PC-3 (cell line): Measurements from ENCODE around the gene SLC25A25. TPM values are rescaled to one million over a fixed set of nuclear protein-coding genes. Genes with fewer than 3 reads are reported as not detected.

Source experiments
- ATAC-seq: fragments of 200-7000 bp; cut with Tn5 transposase; 2 replicates; pipeline ENCODE4 v1.9.1; 2020; ENCODE audit warnings: mild to moderate bottlenecking, moderate library complexity
- BruUV-seq: library from RNA; stranded (reverse); fragments of 400-500 nt; replicated peaks from 2 replicates; lab custom pipeline; 2021; lab: Mats Ljungman, UMichigan
- CTCF ChIA-PET: fragments of 300-600 bp; sonication (Branson Sonifier 250); formaldehyde crosslinking; loops from one replicate; lab custom pipeline; 2022; ENCODE audit warnings: antibody characterized with exemption; lab: Charles Lee
- POLR2A ChIA-PET: fragments of 300-600 bp; sonication (Branson Sonifier 250); formaldehyde crosslinking; loops from one replicate; lab custom pipeline; 2022; ENCODE audit warnings: antibody characterized with exemption; ENCODE audit not compliant: unreplicated experiment; lab: Charles Lee
- DNase-seq: peaks from one replicate; pipeline ENCODE4 v3.0.0-alpha.2; 2015
- H2AFZ ChIP-seq: fragments of 300-600 bp; sonication (generic); 2 replicates; pipeline ENCODE4 v1.6.0; 2016; ENCODE audit warnings: antibody characterized with exemption, low read length
- H3F3A ChIP-seq: fragments of 300-600 bp; sonication (generic); one replicate; pipeline ENCODE4 v1.6.0; 2017; ENCODE audit warnings: antibody characterized with exemption, low read length, control low read depth, mild to moderate bottlenecking; ENCODE audit not compliant: unreplicated experiment
- H3K27ac ChIP-seq: fragments of 300-600 bp; sonication (generic); 2 replicates; pipeline ENCODE4 v1.5.1; 2016; ENCODE audit warnings: mild to moderate bottlenecking, low read length
- H3K27me3 ChIP-seq: fragments of 300-600 bp; sonication (generic); 2 replicates; pipeline ENCODE4 v1.6.1; 2016; ENCODE audit warnings: low read length, mixed read lengths
- H3K36me3 ChIP-seq: fragments of 300-600 bp; sonication (generic); 2 replicates; pipeline ENCODE4 v1.6.1; 2016; ENCODE audit warnings: low read depth, mixed run types, low read length, mixed read lengths
- H3K4me1 ChIP-seq: fragments of 300-600 bp; sonication (generic); 2 replicates; pipeline ENCODE4 v1.5.1; 2016; ENCODE audit warnings: low read length; ENCODE audit not compliant: insufficient read depth
- H3K4me2 ChIP-seq: fragments of 300-600 bp; sonication (generic); 2 replicates; pipeline ENCODE4 v1.6.0; 2016; ENCODE audit warnings: low read length
- H3K4me3 ChIP-seq: fragments of 300-600 bp; sonication (generic); 2 replicates; pipeline ENCODE4 v1.5.1; 2016; ENCODE audit warnings: mild to moderate bottlenecking, low read length, mixed read lengths
- H3K79me2 ChIP-seq: fragments of 300-600 bp; sonication (generic); 2 replicates; pipeline ENCODE4 v1.6.1; 2017; ENCODE audit warnings: low read length, mixed read lengths
- H3K9ac ChIP-seq: fragments of 300-600 bp; sonication (generic); 2 replicates; pipeline ENCODE4 v1.6.0; 2016; ENCODE audit warnings: mild to moderate bottlenecking, low read length
- H3K9me2 ChIP-seq: fragments of 300-600 bp; sonication (generic); replicated peaks from 2 replicates; pipeline ENCODE4 v1.6.1; 2016; ENCODE audit warnings: mixed run types, low read length, mixed read lengths
- H3K9me3 ChIP-seq: fragments of 300-600 bp; sonication (generic); 2 replicates; pipeline ENCODE4 v1.6.1; 2016; ENCODE audit warnings: low read length, mixed read lengths
- H4K20me1 ChIP-seq: fragments of 300-600 bp; sonication (generic); 2 replicates; pipeline ENCODE4 v1.6.1; 2016; ENCODE audit warnings: low read length, mixed read lengths
- EZH2 ChIP-seq: fragments of 300-600 bp; sonication (generic); IDR thresholded peaks from one replicate; pipeline ENCODE4 v1.6.1; 2017; ENCODE audit warnings: antibody characterized with exemption, mild to moderate bottlenecking, low read length; ENCODE audit not compliant: unreplicated experiment
- EZH2phosphoT487 ChIP-seq: fragments of 300-600 bp; sonication (generic); IDR thresholded peaks from 2 replicates; pipeline ENCODE4 v1.6.1; 2018; ENCODE audit warnings: mild to moderate bottlenecking, antibody characterized with exemption, low read length, borderline replicate concordance
- intact Hi-C: fragments of 100-400 bp; cut with micrococcal nuclease; formaldehyde crosslinking; loops from 2 replicates; pipeline ENCODE4 v1.9.0; 2023
- total RNA-seq: library from RNA; depleted of rRNA; stranded (reverse); fragments of >200 nt; gene quantifications from 2 replicates; pipeline ENCODE4 v1.2.3, GENCODE V29; 2014
- TF ChIP-seq, protein P1 (sequence below): fragments of 300-600 bp; sonication (generic); conservative IDR thresholded peaks from 2 replicates; pipeline ENCODE4 v1.5.1; 2017; ENCODE audit warnings: antibody characterized with exemption, low read depth, mild to moderate bottlenecking, low read length

The SLC25A25 gene
- total RNA-seq, 1 experiment from 2014 or later: 25.2 TPM

GRCh38 chr9:128123451-128124080 is 55.5 kb downstream of the SLC25A25 start:
- H3K79me2 ChIP-seq: peaks cover 31% of the 10 kb centered on the region
- H3K4me1 ChIP-seq: peaks cover 5% of the 10 kb centered on the region; the same call in 1 of the 2 replicates
- H3K9me3 ChIP-seq: no peaks in the 10 kb centered on the region
- POLR2A ChIA-PET: no interaction called here
- intact Hi-C loops: no loop called here
- no peaks in the 10 kb centered on the region for H3F3A ChIP-seq
- H3K27me3 ChIP-seq: no peaks in the 10 kb centered on the region
- ATAC-seq (no peak), DNase-seq (no peak)
- TF ChIP-seq EZH2phosphoT487: no peak
- TF ChIP-seq, protein P1, sequence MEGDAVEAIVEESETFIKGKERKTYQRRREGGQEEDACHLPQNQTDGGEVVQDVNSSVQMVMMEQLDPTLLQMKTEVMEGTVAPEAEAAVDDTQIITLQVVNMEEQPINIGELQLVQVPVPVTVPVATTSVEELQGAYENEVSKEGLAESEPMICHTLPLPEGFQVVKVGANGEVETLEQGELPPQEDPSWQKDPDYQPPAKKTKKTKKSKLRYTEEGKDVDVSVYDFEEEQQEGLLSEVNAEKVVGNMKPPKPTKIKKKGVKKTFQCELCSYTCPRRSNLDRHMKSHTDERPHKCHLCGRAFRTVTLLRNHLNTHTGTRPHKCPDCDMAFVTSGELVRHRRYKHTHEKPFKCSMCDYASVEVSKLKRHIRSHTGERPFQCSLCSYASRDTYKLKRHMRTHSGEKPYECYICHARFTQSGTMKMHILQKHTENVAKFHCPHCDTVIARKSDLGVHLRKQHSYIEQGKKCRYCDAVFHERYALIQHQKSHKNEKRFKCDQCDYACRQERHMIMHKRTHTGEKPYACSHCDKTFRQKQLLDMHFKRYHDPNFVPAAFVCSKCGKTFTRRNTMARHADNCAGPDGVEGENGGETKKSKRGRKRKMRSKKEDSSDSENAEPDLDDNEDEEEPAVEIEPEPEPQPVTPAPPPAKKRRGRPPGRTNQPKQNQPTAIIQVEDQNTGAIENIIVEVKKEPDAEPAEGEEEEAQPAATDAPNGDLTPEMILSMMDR: no peak
- TF ChIP-seq EZH2: no peak
- no peak overlapping the region for H3K9ac ChIP-seq
- H3K9me2 ChIP-seq: no peaks in the 10 kb centered on the region
- H4K20me1 ChIP-seq: no peaks in the 10 kb centered on the region
- CTCF ChIA-PET: no interaction called here
- peaks cover 8% of the 10 kb centered on the region; the same call in 1 of the 2 replicates for H3K36me3 ChIP-seq
- H3K27ac ChIP-seq: no peak overlapping the region
- H3K4me3 ChIP-seq: no peak overlapping the region
- no TSS peak for BruUV-seq
- H2AFZ ChIP-seq: no peak overlapping the region
- H3K4me2 ChIP-seq: no peak overlapping the region

DNA sequence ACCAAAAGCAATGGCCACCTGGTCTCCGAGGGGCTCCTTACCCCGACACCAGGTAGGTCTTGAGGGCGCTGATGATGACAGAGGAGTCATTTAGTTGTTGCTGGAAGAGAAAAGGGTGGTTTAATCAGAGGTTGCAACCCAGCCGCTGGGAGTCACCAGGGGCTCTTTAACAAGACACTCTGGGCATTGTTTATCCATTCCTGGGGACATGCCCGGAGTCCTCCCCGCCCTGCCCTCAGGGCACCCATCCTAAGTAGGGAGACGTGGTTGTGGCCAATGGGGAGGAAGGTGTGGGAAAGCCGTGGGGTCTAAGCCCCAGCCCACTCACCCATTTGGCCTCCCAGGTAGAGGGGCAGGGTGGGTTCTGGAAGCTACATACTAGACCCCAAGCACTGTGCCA is 56.4 kb downstream of the SLC25A25 start:
- peaks cover 8% of the 10 kb centered on the region; the same call in 1 of the 2 replicates for H3K36me3 ChIP-seq
- ChIA-PET CTCF (interaction anchor here (0.6 kb wide), 2 partner anchors 58 to 158 kb away, joined by 3 read pairs; no protein-coding TSS in a partner anchor), POLR2A (no interaction called here)
- no peak overlapping the region for H3K4me3 ChIP-seq
- no peak overlapping the region for H3K4me2 ChIP-seq
- H3K9me2 ChIP-seq: no peaks in the 10 kb centered on the region
- H3K4me1 ChIP-seq: peaks cover 10% of the 10 kb centered on the region; the same call in 1 of the 2 replicates
- H3K79me2 ChIP-seq: peaks cover 37% of the 10 kb centered on the region
- no peaks in the 10 kb centered on the region for H3F3A ChIP-seq
- H3K9me3 ChIP-seq: no peaks in the 10 kb centered on the region
- H4K20me1 ChIP-seq: no peaks in the 10 kb centered on the region
- TF ChIP-seq EZH2phosphoT487: no peak
- TF ChIP-seq EZH2: no peak
- TF ChIP-seq, protein P1: no peak
- ATAC-seq (no peak), DNase-seq (no peak)
- BruUV-seq: no TSS peak
- no peak overlapping the region for H3K27ac ChIP-seq
- intact Hi-C loops: no loop called here
- no peak overlapping the region for H3K9ac ChIP-seq
- H3K27me3 ChIP-seq: no peaks in the 10 kb centered on the region
- H2AFZ ChIP-seq: no peak overlapping the region
